Fibroblast of skin of abdomen (primary cell): ENCODE data around the gene FHIT.
"Not testable (repeated sequence)": the region's sequence is repeated elsewhere in the genome, so short reads cannot be mapped to it uniquely, and the experiment has no call there.

Experiments used
- DNase-seq: peaks from one replicate; pipeline ENCODE4 v3.0.0-alpha.2; 2013

FHIT gene

DNA sequence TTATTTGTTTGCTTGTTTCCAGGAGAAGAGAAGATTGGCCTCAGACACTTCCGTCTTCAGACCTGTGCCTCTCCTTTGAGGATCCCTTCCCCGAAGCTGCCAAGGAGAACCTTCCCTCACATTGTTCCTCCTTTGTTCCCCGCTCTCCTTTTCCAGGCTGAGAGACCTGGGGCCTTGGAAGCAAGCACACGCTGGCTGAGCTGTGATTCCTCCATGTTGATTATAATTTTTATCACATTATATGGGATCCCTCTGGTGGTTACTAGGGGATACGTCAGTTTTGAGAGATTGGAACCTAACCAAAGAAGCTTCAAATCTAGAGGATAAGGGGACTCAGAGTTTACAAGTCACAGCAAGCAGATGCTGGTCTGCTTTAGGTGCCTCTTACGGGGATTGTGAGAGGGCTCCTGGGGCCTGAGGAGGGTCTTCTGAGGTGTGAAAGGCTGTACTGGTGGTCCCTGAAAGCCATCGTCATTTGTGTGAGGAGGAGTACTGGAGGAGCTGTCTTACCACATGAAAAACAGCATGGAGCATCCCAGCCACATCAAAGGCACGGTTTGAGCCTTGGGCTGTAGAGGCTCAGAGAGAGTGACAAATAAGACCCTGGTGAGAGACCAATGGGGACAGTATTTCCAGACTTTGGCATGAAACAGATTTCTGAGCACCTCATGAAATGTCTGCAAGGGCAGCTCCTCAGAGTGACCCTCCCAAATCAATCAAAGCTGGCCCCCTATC is 1441.4 kb downstream of the FHIT start:
- DNase-seq = peak; percentile 65

DNA sequence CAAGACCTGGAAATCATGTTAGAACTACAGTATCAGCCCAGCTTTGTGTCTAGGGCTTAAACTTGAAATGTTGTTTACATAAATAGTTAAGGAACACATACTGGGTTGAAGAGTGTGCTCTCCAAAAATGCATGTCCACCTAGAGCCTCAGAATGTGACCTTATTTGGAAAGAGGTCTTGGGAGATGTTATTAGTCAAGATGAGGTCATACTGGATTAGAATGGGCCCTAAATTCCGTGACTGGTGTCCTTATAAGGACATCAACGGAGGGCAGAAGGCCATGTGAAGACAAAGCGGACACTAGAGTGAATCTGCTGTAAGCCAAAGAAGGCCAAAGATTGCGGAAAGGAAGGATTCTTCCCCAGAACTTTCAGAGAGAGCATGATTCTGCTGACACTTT is 1442.2 kb downstream of the FHIT start:
- DNase-seq = peak; percentile 69

DNA sequence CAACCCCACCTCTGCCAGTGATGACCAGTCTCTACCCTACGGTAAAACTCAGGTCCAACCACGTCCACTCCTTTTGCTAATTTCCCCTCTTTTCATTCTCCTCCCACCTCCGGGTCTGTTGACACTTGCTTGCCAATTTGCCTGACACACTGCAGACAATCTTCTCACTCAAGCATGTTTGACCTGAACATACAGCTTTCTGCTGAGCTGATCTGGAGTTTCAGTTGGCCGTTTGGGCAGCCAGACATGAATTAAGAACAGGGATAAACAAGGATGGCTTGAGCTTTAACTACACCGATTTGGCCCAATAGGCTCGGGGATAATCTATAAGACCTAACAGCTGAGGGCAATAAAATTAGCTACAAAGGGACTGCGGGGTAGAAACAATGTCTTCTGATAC is 1442.8 kb downstream of the FHIT start:
- DNase-seq = no peak

DNA sequence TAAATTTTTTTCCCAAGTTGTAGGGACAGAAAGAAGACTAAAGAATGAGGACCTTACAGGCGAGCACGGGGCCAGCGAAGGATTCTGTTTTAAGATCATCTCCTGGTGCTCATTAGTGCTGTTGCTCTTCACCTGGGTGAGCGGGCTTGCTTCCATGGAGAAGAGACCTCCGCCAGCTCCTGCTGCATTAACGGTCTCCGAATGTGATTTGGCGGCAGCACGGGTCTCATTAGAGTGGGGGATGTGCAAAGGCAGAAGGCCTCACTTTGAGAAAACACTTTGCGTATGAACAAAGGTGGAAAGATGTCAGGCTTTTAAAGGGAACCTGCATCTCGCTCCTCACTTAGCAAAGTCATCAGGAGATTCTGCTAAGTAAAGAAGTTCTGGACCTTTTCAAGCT is 1448.0 kb downstream of the FHIT start:
- no peak for DNase-seq

DNA sequence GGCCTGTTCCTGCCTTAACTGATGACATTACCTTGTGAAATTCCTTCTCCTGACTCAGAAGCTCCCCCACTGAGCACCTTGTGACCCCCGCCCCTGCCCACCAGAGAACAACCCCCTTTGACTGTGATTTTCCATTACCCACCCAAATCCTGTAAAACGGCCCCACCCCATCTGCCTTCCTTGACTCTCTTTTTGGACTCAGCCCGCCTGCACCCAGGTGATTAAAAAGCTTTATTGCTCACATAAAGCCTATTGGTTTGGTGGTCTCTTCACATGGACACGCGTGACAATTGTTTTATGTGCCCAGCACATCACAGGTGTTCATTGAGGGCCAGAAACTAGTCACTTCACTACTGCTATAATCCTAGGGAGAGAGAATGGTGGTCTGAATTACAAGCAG is 1448.8 kb downstream of the FHIT start:
- DNase-seq = not testable (repeated sequence)

DNA sequence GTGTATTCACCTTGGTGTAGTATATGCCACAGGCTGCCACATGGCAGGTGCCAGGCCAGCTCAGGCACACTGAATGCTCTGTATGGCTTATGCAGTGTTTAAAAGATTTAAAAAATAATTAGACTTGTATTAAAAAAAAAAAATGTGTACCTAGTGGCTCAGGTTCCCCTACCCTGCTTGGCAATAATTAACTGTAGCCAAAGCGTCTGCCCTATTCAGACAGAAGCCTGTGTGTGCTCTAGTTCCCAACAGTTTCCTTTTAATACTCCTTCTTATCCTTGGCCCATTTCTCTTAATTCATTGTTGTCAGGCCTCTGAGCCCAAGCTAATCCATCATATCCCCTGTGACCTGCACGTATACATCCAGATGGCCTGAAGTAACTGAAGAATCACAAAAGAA is 1449.2 kb downstream of the FHIT start:
- DNase-seq = no peak

DNA sequence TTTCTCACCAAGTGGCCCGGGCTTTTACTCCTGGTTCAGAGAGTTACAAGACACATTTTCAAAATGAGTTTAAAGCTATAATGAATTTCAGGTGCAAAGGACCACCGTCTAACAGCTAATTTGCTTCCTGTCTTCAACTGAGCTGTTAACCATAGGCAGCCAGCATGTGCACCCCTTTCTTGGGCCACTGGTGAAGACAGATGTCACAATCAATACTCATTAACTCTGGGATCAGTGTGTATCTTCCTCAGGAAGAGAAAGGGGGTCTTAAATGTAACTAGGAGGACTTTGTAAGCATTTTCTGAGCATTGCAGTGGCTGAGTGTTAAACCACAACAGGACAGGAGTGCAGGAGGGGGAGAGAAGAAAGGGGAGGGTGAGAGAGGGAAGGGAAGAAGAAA is 1450.8 kb downstream of the FHIT start:
- DNase-seq = no peak

DNA sequence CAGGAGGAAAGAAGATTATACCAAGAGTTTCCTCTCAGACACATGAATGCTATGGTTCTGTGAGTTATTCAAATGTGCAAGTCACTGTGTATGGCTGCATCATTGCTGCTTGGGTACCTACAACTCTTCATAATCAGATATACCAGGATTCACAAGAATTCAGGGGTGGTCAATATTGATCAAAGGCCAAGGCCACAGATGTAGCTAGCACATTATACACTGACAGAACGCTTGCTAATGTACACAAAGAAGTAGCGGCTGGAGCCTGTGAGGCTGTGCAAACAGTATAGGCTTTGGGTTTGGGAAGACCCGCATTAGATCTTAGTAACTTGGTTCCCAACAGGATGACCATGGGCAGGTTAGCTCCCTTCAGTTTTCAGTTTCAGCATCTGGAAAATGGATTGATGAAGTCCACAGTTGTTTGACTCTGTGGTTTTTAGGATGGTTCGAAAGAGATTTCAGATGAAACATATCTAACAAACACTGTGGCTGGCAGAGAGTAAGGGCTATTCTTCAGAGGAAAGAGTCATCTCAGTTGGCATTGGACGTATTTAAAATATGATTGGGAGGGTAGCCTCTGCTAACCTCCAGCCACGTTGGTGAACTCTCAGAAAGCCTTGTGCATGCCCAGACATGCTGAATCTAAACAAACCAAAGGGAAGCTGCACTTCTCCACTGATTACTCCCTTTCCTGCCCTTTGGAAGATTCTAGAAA is 1452.7 kb downstream of the FHIT start:
- DNase-seq = no peak

DNA sequence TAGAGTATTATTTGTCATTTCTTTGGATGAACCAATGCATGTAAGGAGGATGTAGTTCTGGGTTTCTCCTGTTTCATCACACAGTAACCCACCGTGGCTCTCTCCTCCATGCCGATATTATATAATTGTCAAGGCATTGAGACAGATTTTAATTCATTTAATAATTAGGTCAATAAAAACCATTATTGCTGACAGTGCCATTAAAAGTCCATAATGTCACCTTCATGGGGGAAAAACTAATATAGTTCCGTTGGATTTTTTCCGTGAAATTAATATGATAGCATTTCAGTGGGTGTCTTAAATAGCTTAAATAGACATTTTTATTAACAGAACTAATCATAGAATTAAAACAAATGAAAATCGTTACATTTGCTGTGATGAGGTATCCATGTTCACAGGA is 1453.7 kb downstream of the FHIT start:
- DNase-seq = no peak

DNA sequence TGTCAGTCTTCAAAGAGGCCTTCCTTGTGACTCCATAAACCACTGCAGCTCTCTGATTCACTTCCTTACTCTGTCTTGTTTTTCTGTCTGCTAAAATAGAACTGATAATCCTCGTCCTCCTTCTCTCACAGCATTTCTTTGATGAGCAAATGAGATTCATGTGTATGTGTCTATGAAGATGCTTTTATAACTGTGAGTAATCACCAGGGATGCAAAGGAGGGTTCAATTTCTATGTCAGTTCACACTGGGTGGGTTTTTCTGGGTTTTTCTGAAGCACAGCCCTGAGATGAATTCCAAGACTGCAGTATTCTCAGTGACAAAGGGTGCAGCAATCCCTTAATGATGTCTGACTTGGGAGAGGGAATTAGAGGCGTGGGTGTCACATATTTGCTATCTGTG is 1454.8 kb downstream of the FHIT start:
- DNase-seq = peak; percentile 54

DNA sequence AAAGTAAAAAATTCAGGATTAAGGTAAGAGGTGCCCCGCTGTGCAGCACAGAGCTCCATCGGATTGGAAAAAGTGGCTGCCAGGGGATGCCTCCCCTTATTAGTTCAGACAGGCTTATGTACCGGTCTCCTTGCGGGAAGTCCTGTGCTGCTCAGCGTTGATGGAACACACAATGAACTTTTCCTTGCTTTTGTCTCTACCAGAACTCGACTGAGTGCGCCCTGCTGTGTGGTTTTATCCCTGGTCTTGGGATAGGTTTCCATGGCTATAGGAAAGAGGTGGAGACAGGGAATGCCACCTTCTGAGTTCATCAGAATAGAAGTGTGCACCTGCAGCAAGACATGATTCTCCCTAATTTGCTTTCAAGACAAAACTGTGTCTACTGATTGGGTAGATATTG is 1455.5 kb downstream of the FHIT start:
- DNase-seq = no peak

DNA sequence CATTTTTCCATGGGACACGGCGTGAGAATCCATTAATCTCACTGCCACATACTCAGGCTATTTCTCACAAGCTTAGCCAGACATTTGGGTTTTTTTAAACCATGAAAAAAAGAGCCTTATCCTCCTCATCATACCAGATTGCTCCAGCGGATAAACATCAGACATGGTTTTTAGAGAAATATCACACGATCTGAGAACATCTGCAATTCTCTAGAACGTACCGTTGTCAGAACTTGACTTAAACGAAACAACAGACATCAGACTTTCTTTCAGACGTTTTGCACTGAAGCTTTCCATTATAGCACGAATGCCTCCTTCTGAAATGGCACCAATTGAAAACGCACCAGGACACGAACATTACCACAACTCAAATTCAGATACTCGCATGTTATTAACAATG is 1457.3 kb downstream of the FHIT start:
- DNase-seq = no peak

DNA sequence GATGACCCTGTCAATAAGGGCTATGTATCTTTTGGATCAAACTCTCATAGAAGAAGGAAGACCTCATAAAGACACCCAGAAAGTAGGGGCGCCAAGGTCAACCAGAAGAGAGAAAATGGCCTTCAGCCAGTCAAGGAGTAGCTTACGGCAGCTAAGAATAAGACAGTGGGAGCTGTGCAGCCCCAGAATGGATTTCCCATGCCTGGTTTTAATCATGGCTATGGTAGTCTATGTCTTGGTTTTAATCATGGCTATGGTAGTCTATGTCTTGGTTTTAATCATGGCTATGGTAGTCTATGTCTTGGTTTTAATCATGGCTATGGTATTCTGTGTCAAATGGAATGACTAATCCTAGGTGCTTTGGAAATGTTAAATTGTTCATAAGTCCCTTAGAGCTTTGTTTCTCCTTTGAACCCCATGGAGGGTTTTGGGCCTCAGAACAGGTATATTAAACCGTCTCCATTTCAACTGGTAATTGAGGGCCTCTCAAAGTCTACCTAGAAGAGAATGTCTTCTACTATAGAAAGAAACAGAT is 1459.4 kb downstream of the FHIT start:
- no peak for DNase-seq

DNA sequence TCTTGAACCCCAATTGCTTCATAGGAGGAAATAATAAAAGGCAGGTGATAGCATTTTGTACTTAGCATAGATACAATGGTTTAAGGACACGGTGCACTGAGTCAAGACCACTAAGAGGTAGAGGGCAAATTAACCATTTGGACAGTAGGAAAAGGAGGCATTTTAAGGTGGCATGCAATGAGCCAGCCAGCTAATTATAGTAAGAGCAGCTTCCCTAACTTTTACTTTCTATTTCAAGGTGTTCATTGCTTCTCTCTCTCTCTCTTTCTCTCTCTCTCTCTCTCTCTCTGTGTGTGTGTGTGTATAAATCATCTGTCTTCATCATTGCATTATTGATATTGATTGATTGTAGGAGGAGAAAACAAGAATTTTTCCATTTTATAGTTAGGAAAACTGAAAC is 1461.0 kb downstream of the FHIT start:
- no peak for DNase-seq

DNA sequence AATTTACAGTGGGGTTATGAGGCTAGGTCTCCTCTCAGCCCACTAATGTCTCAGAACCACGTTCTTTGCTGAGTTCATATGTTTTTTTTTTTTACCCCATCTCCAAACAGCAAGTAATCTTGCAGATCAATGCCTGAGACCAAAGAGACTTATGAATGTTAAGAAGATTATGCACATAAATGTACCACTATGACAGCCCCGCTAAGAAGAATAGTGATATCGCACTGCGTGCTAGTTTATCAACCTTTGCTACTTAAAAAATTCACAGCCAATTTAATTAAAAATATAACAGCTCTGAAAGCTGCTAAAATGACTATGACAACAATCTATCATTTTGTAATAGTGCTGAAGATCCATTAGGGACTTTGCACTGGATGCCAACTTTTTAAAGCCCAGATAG is 1462.5 kb downstream of the FHIT start:
- no peak for DNase-seq

DNA sequence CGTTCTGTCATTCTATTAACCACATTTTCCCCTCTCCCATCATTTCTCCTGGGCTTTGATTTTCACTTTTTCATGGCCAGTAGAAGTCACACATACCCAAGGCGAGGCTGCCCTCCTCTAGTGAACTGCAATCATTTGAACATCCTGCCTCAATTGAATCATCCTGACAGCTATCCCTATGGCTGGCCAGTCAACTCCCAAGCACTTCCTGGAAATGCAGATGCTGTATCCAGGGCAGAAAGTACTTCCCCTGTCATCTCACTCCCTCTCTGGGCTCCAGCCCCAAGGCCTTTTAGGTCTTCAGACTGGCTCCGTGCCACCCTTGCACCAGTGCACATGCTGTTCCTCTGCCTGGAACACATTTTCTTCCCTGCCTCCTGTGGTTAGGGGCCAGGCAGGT is 1463.1 kb downstream of the FHIT start:
- DNase-seq = no peak

DNA sequence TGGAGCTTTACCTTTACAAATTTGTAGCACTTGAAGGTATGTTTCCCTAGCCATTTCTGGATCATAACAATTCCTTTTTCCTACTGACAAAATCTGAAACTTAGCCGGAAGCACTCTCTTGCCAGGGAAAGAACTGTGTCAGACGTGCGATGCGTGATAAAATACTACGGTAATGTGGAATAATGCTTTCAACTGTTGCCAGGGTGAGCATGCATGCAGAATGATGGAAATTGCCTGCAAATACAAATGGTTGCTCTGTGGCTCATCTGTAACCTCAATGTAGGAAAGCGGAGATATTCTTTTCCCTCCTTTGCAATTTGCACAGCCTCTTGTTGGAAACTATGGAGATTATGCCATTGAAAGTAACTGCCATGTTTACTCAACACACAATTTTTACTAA is 1464.9 kb downstream of the FHIT start:
- DNase-seq = no peak

DNA sequence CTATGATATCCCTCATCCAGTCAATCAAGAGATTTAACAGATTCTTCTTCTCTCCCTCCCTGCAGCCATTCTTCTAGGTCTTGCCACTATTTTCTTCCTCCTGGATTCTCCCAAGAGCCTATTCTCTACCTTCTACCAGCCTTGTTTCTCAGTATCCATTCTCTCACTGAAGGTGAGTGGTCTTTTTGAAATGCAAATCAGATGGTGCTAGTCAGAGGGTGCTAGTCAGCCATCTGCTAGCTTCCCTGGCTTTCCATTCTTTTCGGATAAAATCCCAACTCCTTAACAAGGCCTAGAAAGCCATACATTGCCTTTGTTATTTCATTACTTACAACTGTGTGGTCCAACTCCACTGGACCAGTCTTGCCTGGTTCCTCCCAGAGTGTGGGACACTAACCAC is 1467.1 kb downstream of the FHIT start:
- DNase-seq = no peak

DNA sequence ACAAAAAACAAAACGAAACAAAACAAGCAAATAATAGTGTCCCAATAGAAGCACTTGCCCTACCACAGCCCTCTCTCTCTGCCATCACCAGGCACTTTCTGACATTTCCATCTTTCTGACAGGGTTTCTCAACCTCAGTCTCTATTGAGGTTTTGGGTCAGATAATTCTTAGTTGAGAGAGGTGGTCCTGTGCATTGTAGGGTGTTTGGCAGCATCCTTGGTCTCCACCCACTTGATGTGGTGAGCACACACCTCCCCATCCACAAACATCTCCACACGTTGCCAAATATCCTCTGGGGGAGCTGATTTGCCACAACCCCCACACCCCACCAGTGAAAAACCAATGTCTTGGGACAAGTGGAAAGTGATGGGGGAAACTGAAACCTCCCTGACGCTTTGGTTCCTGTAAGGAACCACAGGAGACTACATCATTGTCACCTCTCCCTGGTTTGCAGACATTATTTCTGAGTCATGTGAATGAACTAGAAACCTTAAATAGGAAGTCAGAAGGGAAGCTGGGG is 1467.7 kb downstream of the FHIT start:
- DNase-seq = no peak

DNA sequence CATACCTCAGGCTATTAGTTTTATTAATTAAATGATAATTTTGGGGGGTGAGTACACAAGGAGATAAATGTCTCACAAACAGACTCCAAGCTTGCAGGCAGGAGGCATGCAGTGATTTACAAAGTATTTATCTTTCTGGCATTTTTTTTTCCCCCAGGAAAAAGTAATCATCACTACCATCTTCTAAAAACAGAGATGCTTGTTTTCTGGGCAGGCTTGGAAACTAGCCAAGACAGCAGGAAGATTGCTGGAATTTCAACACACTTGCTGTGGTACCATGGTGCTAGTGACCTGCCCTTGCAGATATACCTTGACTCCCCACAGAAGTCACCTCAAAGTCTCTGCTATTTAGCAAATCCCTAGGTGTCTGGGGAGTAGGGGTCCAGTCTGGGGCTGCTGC is 1468.6 kb downstream of the FHIT start:
- DNase-seq = no peak

DNA sequence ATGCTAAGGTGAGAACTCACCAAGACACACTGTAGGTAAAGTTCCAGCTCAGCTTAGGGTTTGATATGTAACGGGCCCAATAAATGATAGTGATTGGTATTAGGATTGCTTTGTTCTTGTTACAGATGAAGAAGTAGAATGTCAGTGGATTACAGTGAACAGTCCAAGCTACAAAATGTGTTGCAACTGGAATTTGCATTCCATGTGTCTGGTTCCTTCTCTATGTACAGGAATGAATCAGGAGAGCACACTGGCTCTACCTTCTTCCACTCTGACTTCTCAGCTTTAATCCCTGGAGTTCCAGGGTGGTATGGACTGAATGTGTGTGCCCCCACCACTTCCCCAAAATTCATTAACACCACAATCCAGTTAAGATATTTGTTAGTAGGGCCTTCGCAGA is 1471.0 kb downstream of the FHIT start:
- no peak for DNase-seq

DNA sequence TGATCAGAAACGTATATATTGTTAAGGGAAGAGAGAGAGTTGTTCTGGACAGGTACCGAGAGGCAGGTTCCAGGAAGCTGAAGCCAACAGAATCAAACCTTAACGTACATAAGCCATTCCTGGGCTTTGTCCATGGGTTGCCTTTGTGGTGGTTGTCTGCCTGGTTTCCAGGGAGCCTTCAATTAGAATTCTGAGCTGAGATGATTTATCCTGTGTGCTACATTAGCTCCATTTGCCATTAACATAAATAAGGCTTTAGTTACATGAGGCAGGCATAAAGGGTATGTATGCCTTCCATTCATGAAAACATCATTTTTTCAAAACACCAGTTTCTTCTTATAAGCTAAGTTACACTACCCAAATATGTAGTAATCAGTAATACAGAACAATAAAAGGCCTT is 1472.0 kb downstream of the FHIT start:
- no peak for DNase-seq

DNA sequence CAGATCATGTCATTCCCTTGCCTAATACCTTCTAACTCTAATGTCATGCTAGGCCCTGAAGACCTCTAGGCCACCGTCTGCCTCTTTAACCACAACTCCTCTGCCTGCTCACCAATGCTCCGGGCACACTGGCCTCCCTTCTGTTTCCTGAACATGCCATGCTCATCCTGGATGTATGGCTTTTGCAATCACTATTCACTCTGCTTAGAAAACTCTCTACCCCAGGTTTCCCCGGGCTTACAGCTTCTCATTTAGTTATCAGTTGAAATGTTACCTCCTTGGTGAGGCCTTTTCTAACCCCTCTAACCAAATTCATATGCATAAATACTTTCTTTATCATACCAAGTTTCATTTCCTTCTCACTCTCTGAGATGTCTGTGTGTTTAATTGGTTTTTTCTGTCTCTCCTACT is 1473.6 kb downstream of the FHIT start:
- DNase-seq = no peak

DNA sequence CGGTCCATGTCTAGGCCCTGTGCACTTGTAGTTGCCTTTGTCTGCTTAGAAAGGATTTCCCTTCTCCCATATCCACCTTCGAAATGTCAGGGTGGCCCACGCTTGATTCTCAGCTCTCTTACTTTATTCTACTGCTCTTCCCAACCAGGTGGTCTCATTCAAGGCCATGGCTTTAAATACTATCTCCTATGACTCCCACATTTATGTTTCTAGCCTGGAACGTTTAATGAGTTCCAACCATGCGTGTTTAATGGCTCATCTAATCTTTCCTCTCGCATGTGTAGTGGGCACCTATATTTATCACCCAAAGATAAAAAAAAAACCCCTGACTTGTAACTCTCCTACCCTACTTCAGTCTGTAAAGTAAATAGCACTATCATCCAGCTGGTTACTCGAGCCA is 1474.2 kb downstream of the FHIT start:
- DNase-seq = no peak
